ENCODE data around the gene DCAF4.
"Not testable (repeated sequence)": the region's sequence is repeated elsewhere in the genome, so short reads cannot be mapped to it uniquely, and the experiment has no call there.

DCAF4 gene

GRCh38 chr14:72939630-72940029 is 13.4 kb downstream of the DCAF4 start:
- DNase-seq, result no peak

- DNase-seq, result no peak
These were observed 15.2 kb downstream of the DCAF4 start for GRCh38 chr14:72941286-72941985.

GRCh38 chr14:72942934-72943333 is 16.7 kb downstream of the DCAF4 start:
- DNase-seq, result no peak

- no peak for DNase-seq
These were observed 17.7 kb downstream of the DCAF4 start for GRCh38 chr14:72943876-72944430.

- DNase-seq, result no peak
These were observed 19.2 kb downstream of the DCAF4 start for GRCh38 chr14:72945356-72946027.

GRCh38 chr14:72946491-72946890 is 20.2 kb downstream of the DCAF4 start:
- DNase-seq, result no peak

- DNase-seq, result no peak
These were observed 21.3 kb downstream of the DCAF4 start for GRCh38 chr14:72947366-72948160.

- DNase-seq, result peak; percentile 32
These were observed 22.3 kb downstream of the DCAF4 start for GRCh38 chr14:72948481-72949138.

- DNase-seq, result no peak
These were observed 25.9 kb downstream of the DCAF4 start for GRCh38 chr14:72952171-72952570.

- DNase-seq, result not testable (repeated sequence)
These were observed 30.5 kb downstream of the DCAF4 start for GRCh38 chr14:72956741-72957140.

- no peak for DNase-seq
These were observed 30.9 kb downstream of the DCAF4 start for GRCh38 chr14:72957213-72957612.

- DNase-seq, result no peak
These were observed 32.3 kb downstream of the DCAF4 start for GRCh38 chr14:72958548-72958947.

- DNase-seq, result not testable (repeated sequence)
These were observed 34.8 kb downstream of the DCAF4 start for GRCh38 chr14:72961016-72961415.

- DNase-seq, result no peak
These were observed 35.5 kb downstream of the DCAF4 start for GRCh38 chr14:72961579-72962335.

- DNase-seq, result not testable (repeated sequence)
These were observed 36.1 kb downstream of the DCAF4 start for GRCh38 chr14:72962336-72962754.

GRCh38 chr14:72962829-72963312 is 36.6 kb downstream of the DCAF4 start:
- DNase-seq, result peak; percentile 44

GRCh38 chr14:72965249-72965648 is 39.0 kb downstream of the DCAF4 start:
- DNase-seq, result no peak

- DNase-seq, result no peak
These were observed 39.8 kb downstream of the DCAF4 start for GRCh38 chr14:72966038-72966437.

GRCh38 chr14:72968316-72968715 is 42.1 kb downstream of the DCAF4 start:
- DNase-seq, result no peak

- no peak for DNase-seq
These were observed 43.9 kb downstream of the DCAF4 start for GRCh38 chr14:72970058-72970630.

GRCh38 chr14:72970824-72971434 is 44.7 kb downstream of the DCAF4 start:
- no peak for DNase-seq
